ENCODE data around the gene COPS2.

The COPS2 gene

DNA sequence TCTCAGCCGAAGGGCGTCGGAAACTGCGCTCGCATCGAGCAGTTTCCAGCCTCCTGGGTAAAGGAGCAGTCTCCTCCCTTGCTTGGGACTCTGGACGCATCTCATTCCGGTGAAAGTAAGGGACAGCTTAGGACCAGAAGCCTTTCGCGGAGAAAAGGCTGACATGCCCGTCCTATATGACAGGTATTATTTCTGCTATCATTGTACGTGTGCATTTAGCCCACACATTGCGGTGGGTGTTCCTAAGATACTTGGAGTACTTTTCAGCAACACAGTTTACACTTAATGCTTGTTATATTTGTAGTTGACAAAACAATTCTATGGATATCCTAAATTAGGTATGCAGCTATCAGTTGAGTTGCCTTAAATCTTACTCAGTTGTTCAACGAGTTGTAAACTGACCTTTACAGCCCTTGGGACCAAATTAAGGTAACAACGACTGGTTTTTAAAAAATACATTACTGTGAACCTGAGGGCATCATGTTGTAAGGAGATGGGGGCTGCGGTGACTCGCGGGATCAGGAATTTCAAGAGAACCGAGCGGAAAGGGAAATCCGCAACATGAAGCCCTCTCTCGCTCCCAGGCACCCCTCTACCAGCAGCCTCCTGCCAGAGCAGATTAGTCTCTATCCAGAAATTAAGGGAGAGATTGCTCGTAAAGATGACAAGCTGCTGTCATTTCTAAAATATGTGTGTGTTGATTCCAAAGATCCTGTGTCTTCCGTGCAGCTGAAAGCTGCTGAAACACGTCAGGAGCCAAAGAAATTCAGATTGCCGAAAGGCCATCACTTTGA, 632 bp upstream of the COPS2 start:
- DNase-seq: no peak

DNA sequence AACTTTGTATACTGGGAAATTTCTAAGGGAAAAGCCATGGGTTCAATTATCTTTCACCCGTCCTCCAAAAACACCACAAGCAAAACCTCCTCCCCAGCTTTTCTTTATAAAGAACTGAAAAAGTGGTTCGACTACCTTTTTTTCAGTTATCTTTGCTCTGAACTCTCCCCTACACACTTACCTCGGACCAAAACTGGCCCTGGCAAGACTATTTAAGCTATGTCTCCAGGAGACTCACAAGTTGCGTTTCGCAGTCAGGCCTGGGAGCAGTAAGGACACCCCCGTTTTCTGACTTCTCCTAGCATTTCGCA, 645 bp downstream of the COPS2 start:
- DNase-seq: no peak

DNA sequence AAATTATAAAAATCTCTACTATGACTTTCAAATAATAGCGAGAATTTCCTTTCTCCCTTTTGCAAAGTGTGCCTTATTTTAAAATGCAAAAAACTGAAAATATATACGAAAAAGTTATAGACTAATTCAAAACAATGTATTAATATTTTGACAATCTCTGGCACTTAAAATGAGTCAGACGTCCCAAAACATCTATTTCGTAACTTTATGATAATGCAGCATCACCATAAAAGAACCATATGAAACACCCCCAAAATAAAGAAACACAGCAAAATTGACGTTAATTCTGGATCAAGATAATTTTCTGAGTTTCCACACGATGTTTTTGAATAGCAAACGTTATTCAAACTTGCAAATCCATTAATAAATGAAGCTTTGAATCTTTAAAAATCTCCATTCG, 1.0 kb downstream of the COPS2 start:
- no peak for DNase-seq

DNA sequence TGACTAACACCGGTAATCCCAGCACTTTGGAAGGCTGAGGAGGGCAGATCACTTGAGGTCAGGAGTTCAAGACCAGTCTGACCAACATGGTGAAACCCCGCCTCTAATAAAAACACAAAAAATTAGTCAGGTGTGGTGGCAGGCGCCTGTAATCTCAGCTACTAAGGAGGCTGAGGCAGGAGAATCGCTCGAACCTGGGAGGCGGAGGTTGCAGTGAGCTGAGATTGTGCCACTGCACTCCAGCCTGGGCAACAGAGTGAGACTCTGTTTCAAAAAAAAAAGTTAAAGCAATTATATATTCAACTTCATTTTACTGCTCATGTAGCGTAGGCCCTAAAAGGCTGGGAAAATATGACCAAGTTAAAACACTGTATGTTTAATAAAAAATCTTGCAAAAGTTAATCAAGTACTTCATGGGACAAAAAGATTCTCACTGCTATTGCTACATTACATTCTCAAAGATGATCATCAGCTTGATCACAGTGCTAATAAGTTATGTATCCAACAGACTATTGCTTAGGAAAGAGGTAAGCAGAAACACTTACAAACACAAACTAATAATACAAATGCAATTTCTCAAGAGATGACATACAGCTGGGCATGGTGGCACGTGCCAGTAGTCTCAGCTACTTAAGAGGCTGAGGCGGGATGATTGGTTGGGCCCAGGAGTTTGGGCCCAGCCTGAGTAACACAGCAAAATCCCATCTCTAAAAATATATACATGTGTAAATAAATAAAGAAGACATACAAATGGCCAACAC, 2.7 kb downstream of the COPS2 start:
- no peak for DNase-seq

DNA sequence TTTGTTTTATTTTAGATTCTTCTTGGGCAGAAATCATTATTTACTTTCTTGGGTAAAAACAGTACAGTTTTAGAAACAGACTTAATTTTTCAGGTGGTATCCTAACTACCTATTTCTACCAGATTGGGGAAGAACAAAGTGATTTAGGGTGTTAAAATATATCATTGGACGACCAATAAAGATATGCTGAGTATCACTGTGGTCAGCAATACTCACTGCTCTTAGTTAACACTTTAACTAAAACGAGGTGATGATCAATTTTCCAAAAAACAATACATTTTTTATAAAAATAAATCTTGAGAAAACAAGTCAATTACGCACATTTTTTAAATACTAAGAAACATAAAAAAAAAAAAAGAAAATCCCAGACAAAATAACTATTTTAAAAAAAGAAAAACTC, 3.6 kb downstream of the COPS2 start:
- DNase-seq: no peak

DNA sequence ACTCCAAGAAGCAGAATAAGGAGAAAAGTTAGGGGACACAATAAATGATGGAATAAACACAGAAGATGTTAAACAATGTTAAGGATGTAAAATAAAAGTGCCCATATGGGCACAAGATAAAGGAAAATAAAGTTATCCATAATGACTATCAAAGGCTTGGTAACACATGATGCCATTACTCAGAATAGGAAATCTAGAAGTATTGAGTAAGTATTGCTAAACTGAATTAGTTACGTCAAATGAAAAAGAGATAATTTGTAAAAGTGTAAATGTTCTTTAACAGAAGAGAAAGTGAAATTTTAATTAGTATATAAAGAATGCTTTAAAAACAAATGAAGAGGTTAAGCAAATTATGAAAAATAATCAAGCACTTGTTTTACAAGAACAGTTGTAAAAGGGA, 6.7 kb downstream of the COPS2 start:
- DNase-seq: no peak

DNA sequence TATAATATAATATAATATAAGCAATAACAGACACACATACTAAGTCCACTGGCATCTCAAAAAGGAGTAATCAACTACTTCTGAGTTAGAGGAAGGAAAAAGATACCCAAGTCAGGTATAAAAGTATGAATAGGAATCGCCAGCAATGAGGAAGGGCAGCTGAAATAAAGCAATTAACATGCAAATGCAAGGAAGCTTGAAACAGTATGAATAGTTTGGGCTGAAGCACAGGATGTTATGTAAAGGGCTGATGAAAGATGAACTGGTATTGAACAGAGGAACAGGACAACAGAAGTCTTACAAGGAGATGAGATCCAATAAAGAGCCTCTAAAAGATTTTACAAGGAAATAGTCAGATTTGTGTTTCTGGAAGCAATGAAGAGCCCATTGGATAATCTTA, 7.1 kb downstream of the COPS2 start:
- no peak for DNase-seq

DNA sequence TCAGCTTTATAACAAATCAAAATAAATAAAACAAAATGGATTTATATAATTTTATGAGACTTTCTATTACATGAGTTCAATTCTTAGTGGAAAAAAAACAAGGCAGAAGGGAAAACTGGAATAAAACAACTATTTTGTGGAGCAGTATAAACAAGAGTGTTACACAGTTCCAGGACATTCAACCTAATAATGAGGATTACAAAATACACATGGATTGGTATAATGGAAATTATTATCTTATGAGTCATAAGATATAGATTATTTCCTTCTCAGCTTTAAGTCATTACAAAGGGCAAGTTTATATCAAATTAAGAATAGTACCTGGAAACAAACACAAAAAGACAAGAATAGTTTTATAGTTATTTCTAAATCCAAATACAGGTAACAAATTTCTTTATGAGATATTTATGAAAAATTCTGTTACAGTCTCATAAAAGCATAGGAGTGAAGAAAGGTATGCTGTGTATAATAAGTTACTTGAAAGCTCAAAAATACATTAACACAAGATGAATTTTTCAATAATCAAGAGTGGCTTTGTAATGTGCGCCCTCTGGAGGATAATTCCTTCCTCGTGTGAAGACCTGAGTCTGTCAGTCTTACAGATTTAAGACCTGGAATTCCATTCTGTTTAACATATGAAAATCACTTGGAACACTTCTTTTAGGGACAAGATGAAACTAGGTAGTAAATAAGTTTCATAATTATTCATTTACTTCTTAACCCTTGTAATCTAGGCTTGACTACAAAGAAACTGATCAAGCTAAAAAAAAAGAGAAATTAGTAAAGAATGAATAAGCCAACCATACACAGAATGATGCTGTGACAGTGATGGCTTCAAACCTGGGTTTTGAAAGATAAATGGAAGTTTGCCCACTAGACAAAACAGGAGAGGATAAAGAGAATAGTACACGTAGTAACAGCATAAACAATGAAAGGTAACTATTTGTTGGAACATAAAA, 9.5 kb downstream of the COPS2 start:
- DNase-seq: no peak

DNA sequence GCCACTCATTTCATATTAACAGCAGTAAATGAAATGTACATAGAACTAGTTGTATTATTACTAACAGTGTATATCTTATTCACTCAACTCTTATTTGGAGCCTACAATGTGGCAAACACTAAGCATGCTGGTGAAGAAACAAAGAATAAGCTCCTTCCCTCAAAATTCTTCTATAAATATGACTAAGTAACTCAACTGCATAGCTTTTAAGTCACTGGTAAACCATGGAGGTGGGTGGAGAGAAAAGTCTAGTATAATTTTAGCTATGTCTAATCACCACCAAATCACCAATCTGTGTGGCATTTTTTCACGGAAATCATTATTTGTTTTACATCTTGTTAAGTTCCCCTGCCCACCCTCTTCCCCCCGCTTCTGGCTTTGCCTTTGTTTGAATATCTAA, 17.5 kb downstream of the COPS2 start:
- DNase-seq: no peak

DNA sequence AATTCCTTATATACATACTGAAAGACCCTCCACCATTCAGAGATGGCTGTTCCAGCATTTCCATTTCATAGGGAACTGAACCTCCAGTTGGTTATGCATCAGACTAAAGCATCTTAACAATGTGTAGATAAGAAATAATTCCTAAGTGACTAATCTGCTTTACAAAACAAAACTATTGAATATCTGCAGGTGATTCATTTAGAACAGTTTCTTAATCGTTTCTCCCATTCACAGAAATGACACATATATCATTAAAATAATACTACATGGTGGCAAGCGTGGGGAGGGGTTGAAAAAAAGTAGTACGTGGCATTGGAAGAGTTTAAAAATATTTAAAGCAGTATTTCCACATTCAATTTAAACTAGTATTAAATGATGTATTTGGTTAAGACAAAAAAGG, 19.5 kb downstream of the COPS2 start:
- no peak for DNase-seq

DNA sequence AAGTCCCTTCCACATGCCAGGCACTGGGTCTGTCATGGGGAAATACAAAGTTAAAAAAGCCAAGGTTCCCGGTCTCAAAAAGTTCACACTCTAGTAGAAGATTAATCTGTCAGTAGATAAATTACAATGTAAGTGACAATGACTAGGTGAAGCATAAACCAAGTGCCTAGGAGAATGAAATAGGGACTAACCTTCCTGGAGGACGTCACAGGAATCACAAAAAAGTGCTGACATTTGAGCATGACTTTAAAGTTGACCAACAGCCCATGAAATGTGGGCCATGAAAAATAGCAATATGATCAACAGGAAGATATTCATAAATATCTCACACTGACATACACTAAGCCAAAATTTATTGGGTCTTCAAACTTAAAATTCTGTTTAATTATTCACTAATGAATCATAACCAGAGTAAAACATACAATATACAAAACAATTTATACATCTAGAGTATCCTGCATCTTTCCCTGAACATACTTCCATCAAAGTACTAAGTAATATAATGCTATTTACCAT, 20.0 kb downstream of the COPS2 start:
- DNase-seq: no peak

DNA sequence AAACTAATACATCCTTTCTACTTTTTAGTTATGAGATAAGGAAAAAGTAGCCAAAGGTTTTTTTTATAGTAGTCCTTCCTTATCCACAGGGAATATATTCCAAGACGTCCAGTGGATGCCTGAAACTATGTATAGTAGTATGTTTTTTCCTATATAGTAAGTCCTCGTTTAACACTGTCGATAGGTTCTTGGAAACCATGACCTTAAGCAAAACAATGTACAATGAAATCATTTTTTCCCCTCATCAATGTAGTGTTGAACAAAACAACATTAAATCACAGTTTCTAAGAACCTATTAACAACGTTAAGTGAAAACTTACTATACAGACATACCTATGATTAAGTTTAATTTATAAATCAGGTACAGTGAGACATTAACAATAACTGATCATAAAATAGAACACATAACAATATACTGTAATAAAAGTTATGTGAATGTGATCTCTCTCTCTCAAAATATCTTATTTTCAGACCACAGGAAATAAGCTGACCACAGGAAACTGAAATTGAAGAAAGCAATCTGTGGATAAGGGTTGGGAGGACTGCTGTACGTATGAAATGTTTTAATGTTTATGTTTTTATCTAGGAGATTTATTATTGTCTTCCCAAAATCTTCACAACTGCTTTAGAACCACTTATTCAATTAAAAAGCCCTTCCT, 20.6 kb downstream of the COPS2 start:
- DNase-seq: no peak

DNA sequence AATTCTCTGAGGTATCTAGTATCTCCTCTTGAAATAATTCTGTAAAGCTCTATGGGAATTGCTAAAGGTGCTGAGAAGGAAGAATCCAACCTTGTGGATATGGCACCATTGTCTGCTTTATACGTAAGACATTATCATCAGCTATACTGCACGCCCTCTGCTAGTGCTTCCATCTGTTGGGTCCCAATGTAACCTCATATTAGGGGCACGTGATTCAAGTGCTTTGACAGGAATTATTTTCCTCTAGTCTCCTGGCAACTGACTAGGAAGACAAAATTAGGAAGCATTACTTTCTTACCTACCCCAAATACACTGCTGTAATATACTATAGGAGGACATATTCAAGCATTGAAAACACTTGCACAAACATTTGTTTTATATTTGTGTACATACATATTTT, 24.0 kb downstream of the COPS2 start:
- no peak for DNase-seq

DNA sequence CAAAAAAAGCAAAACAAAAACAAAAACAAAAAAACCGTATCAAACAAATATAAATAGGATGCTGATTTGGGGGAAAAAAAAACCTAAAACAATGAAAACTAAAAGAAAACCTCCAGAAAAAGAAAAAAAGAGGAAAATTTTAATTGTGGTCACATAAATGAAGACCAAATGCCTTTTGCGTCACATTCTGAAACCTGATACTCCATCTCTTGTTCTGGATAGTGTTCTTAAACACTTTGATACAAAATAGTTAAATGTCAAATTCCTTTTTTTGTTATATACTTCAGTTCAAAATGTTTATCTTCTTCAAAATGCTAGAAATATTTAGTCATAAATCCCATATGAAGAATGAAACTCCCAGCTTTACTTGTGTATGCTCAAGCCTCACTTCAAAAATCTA, 31.0 kb downstream of the COPS2 start:
- no peak for DNase-seq

DNA sequence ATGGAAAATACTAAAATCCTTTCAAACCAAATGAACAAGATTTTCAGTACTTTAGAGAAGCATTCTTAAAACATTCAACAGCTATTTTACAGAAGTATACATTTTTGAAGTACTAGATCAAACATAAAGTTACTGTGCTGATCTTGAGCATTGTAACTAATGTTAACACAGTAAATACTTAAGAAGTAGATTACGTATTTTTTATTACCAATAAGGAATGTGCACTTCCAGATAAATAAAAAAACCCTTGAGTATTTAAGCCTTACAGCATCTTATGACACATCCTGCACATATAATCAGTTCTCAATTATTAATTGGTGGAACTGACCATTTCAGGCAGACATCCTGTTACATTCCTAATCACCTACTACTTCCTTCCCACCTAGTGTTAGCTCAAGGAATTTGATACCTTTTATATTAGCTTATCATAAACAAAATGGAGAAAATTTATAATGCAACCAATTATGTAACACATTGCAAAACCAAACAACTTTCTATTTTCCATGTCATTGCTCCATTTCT, 32.8 kb downstream of the COPS2 start:
- no peak for DNase-seq

DNA sequence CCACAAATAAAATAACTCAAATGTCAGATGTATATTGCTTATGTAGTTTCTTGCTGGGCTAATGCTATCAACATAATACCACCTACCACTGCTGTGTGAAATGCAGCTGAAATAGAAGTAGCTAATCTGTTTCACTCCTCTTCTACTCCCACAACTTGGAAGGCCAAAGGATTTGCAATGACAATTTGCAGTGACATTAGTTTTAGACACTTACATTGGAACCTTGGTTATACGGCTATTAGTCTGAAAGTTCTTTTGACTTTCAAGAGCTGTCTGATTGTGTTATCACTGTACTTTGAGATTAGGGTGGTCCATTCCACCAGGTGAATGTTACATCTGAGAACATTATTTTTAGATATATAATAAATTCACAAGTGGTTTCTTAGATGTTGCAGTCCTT, 33.5 kb downstream of the COPS2 start:
- no peak for DNase-seq

DNA sequence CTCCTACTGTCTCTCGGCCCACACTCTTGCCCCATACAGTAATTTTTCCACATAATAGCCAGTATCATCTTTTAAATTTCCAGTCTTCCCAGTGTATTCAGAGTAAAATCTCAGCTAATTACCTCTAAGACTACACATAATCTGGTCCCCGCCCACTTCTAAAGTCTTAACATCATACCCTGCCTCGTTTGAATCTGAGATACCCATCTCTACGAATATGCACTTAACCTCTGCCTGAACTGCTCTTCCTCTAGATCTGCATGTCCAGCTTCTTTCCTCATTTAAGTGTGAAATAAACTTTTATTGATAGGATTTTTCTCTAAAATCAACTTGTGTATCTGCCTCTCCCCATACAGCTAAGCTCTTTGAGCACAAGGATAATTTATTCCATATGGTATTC, 34.6 kb downstream of the COPS2 start:
- DNase-seq: no peak

DNA sequence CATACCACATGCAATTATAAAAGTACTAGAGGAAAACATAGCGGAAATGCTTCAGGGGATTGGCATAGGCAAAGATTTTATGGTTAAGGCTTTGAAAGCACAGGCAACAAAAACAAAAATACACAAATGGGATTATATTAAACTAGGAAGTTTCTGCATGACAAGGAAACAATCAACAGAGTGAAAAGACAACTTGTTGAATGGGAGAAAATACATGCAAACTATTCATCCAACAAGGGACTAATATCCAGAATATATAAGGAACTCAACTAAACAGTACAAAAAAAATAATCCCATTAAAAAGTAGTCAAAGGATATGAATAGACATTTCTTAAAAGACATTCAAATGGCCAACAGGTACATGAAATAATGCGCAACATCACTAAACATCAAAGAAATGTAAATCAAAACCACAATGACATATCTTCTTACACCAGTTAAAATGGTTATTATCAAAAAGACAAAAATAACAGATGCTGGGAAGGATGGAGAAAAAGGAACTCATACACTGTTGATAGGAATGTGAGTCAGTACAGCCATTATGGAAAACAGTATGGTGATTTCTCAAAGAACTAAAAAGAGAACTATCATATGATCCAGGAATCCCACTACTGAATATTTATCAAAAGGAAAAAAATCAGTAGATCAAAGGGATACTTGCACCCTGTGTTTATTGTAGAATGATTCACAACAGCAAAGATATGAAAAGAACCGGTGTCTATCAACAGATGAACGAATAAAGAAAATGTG, 39.1 kb downstream of the COPS2 start:
- no peak for DNase-seq

DNA sequence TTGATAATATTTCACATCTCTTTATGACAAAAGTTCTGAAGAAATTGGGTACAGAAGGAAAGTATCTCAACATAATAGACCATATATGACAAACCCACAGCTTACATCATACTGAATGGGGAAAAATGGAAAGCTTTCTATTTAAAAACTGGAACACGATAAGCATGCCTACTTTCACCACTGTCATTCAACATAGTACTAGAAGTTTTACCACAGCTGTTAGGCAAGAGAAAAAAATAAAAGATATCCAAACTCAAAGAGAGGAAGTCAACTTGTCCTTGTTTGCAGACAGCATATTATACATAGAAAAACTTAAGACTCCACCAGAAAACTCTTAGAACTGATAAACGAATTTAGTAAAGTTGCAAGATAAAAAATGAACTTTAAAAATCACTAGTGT, 40.3 kb downstream of the COPS2 start:
- no peak for DNase-seq

DNA sequence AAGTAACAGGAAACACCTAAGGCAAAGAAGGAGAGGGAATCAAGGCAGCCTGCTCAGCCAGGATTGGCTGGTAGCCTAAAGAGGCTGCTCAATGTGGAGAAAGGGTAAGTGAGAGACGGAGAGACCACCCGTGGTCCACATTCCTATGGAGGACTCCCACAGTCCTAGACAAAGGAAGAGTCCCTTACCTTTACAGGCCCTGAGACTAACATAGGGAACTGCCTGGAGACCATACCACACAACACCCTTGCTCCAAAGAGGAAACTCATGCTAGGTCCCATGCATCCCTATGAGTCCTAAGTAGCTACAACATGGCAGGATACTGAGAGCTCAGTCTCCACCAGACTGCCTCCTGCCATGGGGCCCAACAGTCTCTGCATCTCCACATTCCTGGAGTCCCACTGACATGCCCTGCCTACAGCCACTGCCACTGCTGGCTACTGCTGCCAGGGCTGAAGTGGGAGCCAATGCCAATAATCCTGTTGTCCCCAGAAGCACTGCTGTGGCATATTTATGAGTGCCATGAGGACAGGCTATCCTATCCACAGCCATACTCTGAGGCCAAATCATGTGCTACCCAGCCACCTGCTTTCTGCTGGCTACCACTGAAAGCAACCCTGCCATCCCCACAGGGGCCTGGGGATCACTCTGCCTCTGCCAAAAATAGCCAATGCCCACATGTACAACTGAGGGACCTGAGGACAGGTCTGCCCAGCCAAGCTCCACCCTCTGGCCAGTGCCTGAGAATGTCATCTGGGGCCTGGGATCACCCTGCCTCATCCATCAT, 45.0 kb downstream of the COPS2 start:
- no peak for DNase-seq

DNA sequence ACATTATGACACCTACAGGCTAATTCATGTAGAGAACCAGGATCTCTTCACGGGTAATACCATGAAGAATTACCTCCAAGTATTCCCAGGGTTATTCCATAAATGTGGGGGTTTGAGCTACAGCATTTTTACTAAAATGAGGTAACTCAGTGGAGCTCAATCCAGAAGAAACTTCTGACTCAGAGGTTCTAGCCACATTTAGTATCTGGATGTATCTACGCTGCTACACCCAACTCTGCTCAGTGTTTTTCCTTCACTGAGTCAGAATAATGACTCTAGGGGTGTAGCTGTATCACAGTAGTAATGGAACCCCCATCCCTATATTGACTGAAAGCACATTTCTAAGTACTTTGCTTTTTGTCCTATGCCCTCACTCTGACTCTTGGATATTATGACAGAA, 52.4 kb downstream of the COPS2 start:
- DNase-seq: no peak
